Kidney epithelial cell (primary cell): ENCODE measurements around the gene ATP8B4. TPM values are rescaled to one million over a fixed set of nuclear protein-coding genes. Genes with fewer than 3 reads are reported as not detected.
A peak's percentile ranks its signal among the peaks of the same experiment; 100 is the strongest.

ENCODE experiments used
- DNase-seq: peaks from one replicate; pipeline ENCODE4 v3.0.0-alpha.2; 2010; ENCODE audit warnings: low read depth
- H3K27me3 ChIP-seq: 2 replicates; pipeline ENCODE4 v1.6.0; 2011; ENCODE audit warnings: low read length; ENCODE audit not compliant: control insufficient read depth, insufficient read depth
- H3K36me3 ChIP-seq: 2 replicates; pipeline ENCODE4 v1.5.1; 2011; ENCODE audit warnings: low read length; ENCODE audit not compliant: control insufficient read depth, insufficient read depth
- H3K4me3 ChIP-seq: 2 replicates; pipeline ENCODE4 v1.5.1; 2011; ENCODE audit warnings: low read depth, mild to moderate bottlenecking, control low read depth, low read length
- total RNA-seq: library from RNA; depleted of rRNA; stranded (reverse); fragments of >200 nt; gene quantifications from 2 replicates; pipeline ENCODE4 v1.2.3, GENCODE V29; 2015
- TF ChIP-seq, protein P1 (sequence below): IDR thresholded peaks from 2 replicates; pipeline ENCODE4 v1.5.1; 2011; ENCODE audit warnings: mild to moderate bottlenecking, moderate library complexity, low read length, control low read depth, inconsistent platforms; ENCODE audit not compliant: insufficient read depth, poor library complexity, severe bottlenecking

Gene ATP8B4
- total RNA-seq, 1 donor from 2014 or later = 0.25 TPM

DNA sequence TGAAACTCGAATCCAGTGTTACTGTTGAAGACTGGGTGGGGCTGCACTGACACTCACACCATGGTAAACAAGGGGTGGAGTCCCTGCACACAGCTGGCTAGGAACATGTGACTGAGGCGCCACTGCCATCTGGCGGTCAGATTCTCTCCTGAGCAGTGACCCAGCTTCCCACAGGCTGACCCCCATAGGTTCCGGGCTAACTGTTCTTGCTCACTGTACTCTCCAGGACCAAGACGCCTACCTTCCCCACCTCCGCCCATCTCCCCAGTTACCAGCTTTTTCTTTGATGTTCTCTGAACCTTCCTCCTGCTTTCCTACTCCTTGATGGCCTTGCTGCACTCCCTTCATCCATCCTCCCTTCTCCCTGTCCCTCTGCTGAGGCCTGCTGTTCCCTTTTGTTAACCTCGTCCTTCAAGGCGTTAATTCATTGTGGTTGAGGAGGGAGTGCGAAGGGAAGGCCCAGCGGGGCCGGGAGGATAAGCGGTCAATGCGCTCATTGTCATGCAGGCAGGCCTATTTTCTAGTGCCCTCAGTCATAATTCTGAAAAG lies 115.2 kb downstream of the ATP8B4 start:
- TF ChIP-seq, protein P1, sequence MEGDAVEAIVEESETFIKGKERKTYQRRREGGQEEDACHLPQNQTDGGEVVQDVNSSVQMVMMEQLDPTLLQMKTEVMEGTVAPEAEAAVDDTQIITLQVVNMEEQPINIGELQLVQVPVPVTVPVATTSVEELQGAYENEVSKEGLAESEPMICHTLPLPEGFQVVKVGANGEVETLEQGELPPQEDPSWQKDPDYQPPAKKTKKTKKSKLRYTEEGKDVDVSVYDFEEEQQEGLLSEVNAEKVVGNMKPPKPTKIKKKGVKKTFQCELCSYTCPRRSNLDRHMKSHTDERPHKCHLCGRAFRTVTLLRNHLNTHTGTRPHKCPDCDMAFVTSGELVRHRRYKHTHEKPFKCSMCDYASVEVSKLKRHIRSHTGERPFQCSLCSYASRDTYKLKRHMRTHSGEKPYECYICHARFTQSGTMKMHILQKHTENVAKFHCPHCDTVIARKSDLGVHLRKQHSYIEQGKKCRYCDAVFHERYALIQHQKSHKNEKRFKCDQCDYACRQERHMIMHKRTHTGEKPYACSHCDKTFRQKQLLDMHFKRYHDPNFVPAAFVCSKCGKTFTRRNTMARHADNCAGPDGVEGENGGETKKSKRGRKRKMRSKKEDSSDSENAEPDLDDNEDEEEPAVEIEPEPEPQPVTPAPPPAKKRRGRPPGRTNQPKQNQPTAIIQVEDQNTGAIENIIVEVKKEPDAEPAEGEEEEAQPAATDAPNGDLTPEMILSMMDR = peak; percentile 84
- DNase-seq = peak; percentile 16
- Histone ChIP-seq H3K4me3 (no peak overlapping the region), H3K36me3 (no peaks in the 10 kb centered on the region), H3K27me3 (no peaks in the 10 kb centered on the region)

DNA sequence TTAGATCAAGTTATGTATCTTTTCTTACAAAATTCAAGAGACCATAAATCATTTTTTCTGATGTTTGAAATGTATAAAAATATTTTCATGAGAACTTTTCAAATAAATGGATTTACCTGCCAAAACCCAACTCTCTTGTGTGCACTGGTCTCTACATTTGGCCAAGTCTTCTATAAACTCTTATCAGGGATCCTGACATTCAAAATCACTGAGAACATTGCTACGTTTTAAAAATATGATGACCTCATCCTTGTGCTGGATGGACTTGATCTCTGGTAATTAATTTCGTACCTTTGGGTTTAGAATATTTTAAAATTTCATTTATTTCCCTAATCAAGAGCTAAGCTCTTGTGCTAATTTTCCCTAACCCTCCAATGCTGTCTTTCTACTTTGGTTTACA lies 127.4 kb downstream of the ATP8B4 start:
- no peaks in the 10 kb centered on the region for H3K36me3 ChIP-seq
- TF ChIP-seq, protein P1 = no peak
- no peak overlapping the region for H3K4me3 ChIP-seq
- DNase-seq = no peak
- no peaks in the 10 kb centered on the region for H3K27me3 ChIP-seq

DNA sequence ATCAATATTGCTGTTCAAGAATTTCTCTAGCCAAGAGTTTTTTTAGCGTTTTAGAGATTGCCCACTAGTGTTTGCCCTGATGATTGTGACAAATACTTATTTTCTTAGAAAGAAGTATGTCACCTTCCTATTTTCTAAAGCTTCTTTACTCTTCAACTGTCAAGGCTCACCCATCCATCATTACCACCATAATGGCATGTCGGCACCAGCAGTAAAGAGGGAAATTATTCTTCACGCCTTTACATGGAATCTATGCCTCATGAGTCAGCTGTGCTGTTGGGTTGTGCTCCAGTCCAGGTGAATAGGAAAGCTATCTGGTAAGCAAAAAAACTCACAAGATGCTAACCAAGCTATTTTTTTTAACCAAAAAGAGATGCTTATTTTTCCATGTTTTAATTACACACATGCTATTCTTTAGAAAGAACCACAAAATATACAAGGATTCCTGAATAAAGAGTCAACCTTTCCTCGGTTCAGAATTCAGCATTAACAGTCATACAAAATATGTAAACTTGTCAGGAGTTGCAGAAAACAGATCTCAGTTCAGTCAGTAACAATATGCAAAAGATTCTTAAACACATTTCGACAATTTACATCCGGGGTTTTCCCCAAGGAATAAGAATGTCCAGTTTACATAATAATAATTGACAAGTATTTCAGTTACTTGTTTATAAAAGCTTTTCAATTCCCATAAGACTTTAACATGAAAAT lies 128.0 kb downstream of the ATP8B4 start:
- TF ChIP-seq, protein P1 = no peak
- H3K36me3 ChIP-seq = no peaks in the 10 kb centered on the region
- H3K27me3 ChIP-seq = no peaks in the 10 kb centered on the region
- no peak overlapping the region for H3K4me3 ChIP-seq
- no peak for DNase-seq

DNA sequence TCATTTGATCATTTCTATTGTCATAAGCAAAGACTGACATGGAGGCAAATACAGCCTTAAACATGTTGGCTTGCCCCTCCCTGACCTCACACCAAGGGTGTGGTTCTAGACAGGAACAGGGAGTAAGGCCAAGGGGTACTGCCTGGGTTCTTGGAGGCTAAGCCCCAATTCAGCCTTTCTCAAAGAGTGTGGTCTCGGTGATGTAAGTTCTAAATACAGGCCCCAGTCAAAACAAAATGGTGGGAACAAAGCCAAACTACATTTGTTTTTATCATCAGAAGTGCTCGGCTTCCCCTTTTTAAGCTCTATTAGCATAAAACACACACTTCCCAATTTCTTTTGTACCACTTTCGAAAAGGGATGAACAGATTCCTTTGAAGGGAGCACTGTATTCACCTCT lies 129.5 kb downstream of the ATP8B4 start:
- Histone ChIP-seq H3K36me3 (no peaks in the 10 kb centered on the region), H3K27me3 (no peaks in the 10 kb centered on the region), H3K4me3 (no peak overlapping the region)
- DNase-seq = no peak
- TF ChIP-seq, protein P1 = no peak

DNA sequence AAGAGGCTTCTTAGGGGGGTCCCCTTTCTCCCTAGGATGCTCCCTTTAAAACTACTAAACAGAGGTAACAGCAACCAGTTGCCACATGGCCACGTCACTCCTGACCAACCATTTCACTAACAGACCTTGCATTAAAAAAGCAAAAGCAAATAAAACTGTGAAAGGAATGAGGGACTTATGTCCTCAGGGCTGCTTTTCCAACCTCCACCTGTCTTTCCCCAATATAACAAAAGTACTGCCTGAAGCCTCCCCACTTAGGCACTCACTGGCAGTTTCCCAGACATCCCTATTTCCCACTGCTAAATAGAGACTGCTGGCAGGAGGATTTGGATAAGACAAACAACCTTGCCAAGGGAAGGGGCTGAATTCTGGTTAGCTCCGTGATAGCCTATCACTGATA lies 130.3 kb downstream of the ATP8B4 start:
- no peak for DNase-seq
- H3K4me3 ChIP-seq = no peak overlapping the region
- H3K27me3 ChIP-seq = no peaks in the 10 kb centered on the region
- H3K36me3 ChIP-seq = no peaks in the 10 kb centered on the region
- TF ChIP-seq, protein P1 = no peak

DNA sequence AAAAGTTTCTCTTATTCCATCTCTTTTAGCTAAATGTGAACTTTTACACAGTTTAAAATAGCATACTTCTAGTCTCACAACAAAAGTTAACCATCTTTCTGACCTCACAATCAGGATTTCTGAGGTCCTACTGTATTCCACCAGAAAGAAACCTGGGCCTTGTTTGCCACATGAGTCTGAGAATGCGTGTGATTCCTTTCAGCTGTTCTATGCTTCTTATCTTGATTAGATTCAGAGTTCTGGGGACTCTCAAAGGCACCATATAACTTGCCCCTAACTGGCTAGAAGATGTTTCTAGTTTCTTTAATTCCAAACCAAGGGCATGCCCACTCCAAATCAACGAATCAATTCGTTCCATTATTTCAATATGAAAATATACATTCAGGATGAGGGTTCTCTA lies 131.1 kb downstream of the ATP8B4 start:
- Histone ChIP-seq H3K4me3 (no peak overlapping the region), H3K27me3 (no peaks in the 10 kb centered on the region), H3K36me3 (no peaks in the 10 kb centered on the region)
- no peak for DNase-seq
- TF ChIP-seq, protein P1 = no peak
